GM21447 (cell line): Measurements from ENCODE around the gene PIP4P1.

Experiments used
- ATAC-seq: cut with Tn5 transposase; IDR thresholded peaks from one replicate; pipeline ENCODE4 v1.9.1; 2021; ENCODE audit not compliant: unreplicated experiment

The PIP4P1 gene

DNA sequence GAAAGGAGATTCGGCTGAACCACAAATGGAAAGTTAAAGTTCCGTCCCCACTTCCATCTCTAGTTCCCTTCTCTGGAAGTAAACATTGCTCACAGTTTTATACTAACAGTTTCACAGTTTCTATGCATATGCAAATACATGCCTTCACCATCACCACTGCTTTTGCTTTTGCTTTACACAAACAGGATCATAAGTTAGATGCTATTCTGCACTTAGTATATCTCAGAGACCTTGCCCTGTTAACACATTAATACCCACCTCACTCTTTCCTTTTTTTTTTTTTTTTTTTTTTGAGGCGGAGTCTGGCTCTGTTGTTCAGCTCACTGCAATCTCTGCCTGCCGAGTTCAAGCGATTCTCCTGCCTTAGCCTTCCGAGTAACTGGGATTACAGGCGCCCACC is 48.8 kb downstream of the PIP4P1 start:
- ATAC-seq: peak; percentile 66

DNA sequence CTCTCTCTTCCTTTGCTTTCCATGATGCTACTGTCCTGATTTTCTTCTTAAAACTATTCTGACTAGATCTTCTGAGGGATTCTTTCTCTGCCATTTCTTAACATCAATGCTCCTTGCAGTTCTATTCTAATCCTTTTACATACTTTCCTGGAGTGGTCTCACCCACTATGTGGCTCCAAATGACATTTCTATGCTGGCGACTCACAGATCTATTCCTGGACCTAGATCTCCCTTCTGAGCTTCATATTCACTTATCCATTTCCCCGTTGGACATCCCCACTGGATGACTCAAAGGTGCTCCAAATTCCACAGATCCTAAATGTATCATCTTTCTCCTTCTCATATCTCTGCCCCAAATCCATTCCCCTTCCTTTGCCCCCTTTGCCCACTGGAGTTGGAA is 52.0 kb downstream of the PIP4P1 start:
- ATAC-seq: no peak
